ENCODE data around the gene ASCC2. TPM values are rescaled to one million over a fixed set of nuclear protein-coding genes. Genes with fewer than 3 reads are reported as not detected.
"Not testable (repeated sequence)": the region's sequence is repeated elsewhere in the genome, so short reads cannot be mapped to it uniquely, and the experiment has no call there.

ASCC2 gene
- total and polyA plus RNA-seq, 12 donors: 44.8 to 153 (median 74.7) TPM

DNA sequence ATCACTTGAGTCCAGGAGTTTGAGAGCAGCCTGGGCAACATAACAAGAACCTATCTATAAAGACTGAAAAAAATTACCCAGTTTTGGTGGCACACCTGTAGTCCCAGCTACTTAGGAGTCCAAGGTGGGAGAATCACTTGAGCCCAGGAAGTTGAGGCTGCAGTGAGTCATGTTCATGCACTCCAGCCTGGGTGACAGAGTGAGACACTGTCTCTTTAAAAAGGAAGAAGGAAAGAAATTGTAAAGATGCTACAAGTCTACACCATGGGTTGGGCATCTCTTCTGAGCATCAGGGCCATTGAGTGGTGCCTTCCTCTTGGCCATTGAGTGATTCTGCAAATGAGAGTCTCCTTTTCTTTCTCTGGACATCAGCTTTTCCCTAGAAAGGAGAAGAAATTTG lies 29.2 kb upstream of the ASCC2 start:
- H3K4me3 ChIP-seq: no peak overlapping the region
- H3K4me1 ChIP-seq (replicated peaks in 1 of 2): peaks cover 4 to 14% of the 10 kb centered on the region in 2 donors
- TF ChIP-seq POLR2A (IDR thresholded peaks at IDR 0.05): no peak
- TF ChIP-seq, protein P1, sequence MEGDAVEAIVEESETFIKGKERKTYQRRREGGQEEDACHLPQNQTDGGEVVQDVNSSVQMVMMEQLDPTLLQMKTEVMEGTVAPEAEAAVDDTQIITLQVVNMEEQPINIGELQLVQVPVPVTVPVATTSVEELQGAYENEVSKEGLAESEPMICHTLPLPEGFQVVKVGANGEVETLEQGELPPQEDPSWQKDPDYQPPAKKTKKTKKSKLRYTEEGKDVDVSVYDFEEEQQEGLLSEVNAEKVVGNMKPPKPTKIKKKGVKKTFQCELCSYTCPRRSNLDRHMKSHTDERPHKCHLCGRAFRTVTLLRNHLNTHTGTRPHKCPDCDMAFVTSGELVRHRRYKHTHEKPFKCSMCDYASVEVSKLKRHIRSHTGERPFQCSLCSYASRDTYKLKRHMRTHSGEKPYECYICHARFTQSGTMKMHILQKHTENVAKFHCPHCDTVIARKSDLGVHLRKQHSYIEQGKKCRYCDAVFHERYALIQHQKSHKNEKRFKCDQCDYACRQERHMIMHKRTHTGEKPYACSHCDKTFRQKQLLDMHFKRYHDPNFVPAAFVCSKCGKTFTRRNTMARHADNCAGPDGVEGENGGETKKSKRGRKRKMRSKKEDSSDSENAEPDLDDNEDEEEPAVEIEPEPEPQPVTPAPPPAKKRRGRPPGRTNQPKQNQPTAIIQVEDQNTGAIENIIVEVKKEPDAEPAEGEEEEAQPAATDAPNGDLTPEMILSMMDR (IDR thresholded peaks at IDR 0.05): no peak
- no peak overlapping the region for H3K27ac ChIP-seq
- peak in 1 of 7 donors; percentile 5 for DNase-seq
- H3K27me3 ChIP-seq: no peaks in the 10 kb centered on the region
- intact Hi-C loops (cut with DNase I): no loop called here
- no peaks in the 10 kb centered on the region for H3K9me3 ChIP-seq (replicated peaks in 1 of 3)
- H3K36me3 ChIP-seq (replicated peaks in 1 of 2): no peaks in the 10 kb centered on the region

DNA sequence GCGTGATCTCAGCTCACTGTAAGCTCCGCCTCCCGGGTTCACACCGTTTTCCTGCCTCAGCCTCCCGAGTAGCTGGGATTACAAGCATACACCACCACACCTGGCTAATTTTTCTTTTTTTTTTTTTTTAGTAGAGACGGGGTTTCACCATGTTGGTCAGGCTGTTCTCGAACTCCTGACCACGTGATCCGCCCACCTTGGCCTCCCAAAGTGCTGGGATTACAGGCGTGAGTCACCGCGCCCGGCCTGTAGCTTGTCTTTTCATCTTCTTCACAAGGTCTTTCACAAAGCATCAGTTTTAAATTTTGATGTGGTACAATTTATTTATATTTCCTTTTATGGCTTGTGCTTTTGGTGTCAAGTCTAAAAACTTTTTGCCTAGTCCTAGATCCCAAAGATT lies 27.5 kb upstream of the ASCC2 start:
- H3K9me3 ChIP-seq (replicated peaks in 1 of 3); H3K36me3 ChIP-seq (replicated peaks in 1 of 2); intact Hi-C loops (cut with DNase I); H3K27ac ChIP-seq; H3K4me3 ChIP-seq; H3K27me3 ChIP-seq; H3K4me1 ChIP-seq (replicated peaks in 1 of 2): not testable (repeated sequence)
- DNase-seq: peak in 2 of 7 donors; percentile 10 to 11
- WGBS, 4 donors: 81 to 88% (median 81%) methylated on average over 13 of the region's 13 CpGs

DNA sequence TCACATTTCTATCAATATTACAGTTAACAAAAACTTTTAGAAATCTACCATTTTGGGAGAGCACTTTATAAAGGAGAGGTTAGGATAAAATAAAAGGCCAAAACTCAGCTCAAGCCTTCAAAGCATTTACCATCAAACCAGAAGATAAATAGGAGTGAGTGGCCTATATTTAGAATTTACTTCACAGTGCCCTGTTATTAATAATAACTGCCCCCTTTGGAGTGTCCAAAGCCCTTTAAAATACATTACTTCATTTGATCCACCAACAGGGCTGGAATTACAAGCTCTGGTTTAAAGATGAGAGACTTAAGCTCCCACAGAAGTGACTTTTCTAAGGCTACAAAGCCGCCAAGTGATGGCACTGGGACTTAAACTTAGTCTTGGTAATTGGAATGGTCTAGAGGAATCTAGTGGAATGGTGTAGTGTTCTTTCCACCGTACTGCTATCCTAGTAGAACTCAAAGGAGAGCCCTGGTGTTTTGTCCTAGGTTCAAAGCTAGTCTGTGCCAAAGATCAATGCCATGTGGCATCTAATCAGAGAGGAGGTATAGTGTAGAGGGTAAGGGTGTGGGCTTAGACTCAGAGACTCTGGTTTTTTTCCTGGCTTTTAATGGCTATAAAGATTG lies 23.7 kb upstream of the ASCC2 start:
- H3K27me3 ChIP-seq: no peaks in the 10 kb centered on the region
- no peak overlapping the region for H3K27ac ChIP-seq

GRCh38 chr22:29860006-29860766 lies 22.1 kb upstream of the ASCC2 start:
- DNase-seq: no peak
- Histone ChIP-seq H3K4me3 (no peak overlapping the region), H3K27me3 (no peaks in the 10 kb centered on the region), H3K27ac (no peak overlapping the region), H3K36me3 (replicated peaks in 1 of 2) (no peaks in the 10 kb centered on the region), H3K4me1 (replicated peaks in 1 of 2) (peaks cover 9% of the 10 kb centered on the region in 2 donors), H3K9me3 (replicated peaks in 1 of 3) (no peaks in the 10 kb centered on the region)
- 64 to 76% (median 70%) methylated on average over 2 of the region's 2 CpGs for WGBS, 4 donors
- intact Hi-C loops (cut with DNase I): no loop called here
- no peak for TF ChIP-seq POLR2A (IDR thresholded peaks at IDR 0.05)
- TF ChIP-seq, protein P1 (IDR thresholded peaks at IDR 0.05): no peak

More for the DNA sequence above, 23.7 kb upstream of the ASCC2 start:
- H3K4me1 ChIP-seq (replicated peaks in 1 of 2): no peaks in the 10 kb centered on the region
- H3K36me3 ChIP-seq (replicated peaks in 1 of 2): no peaks in the 10 kb centered on the region
- no peak overlapping the region for H3K4me3 ChIP-seq
- TF ChIP-seq, protein P1 (IDR thresholded peaks at IDR 0.05): no peak
- no peak for TF ChIP-seq POLR2A (IDR thresholded peaks at IDR 0.05)
- WGBS, 4 donors: 94 to 100% (median 96%) methylated on average over 2 of the region's 2 CpGs
- no peaks in the 10 kb centered on the region for H3K9me3 ChIP-seq (replicated peaks in 1 of 3)
- DNase-seq: no peak
- intact Hi-C loops (cut with DNase I): no loop called here

- peak in 1 of 7 donors; percentile 20 for DNase-seq
- H3K36me3 ChIP-seq (replicated peaks in 1 of 2); intact Hi-C loops (cut with DNase I); H3K27ac ChIP-seq; H3K4me1 ChIP-seq (replicated peaks in 1 of 2); H3K4me3 ChIP-seq; H3K9me3 ChIP-seq (replicated peaks in 1 of 3); H3K27me3 ChIP-seq: not testable (repeated sequence)
- 80 to 88% (median 84%) methylated on average over 8 to 9 of the region's 9 CpGs for WGBS, 4 donors
Measured at GRCh38 chr22:29859030-29859429, 21.0 kb upstream of the ASCC2 start.
